H1 (cell line): Measurements from ENCODE around the gene ESR1. TPM values are rescaled to one million over a fixed set of nuclear protein-coding genes. Genes with fewer than 3 reads are reported as not detected.

Experiments used
- CTCF ChIA-PET: fragments of 300-600 bp; sonication (Branson Sonifier 250); formaldehyde crosslinking; loops from one replicate; lab custom pipeline; 2021; ENCODE audit not compliant: partially characterized antibody; lab: Charles Lee
- POLR2A ChIA-PET: fragments of 300-600 bp; sonication (Branson Sonifier 250); formaldehyde crosslinking; loops from one replicate; lab custom pipeline; 2021; ENCODE audit warnings: inconsistent platforms; ENCODE audit not compliant: partially characterized antibody; lab: Charles Lee
- DNase-seq, 2 experiments: peaks; one replicate each; pipeline versions ENCODE4 v3.0.0 to v3.0.0-alpha.2; 2010 to 2022; ENCODE audit warnings: low spot score in 2 of 2, low read depth in 1 of 2, mixed read lengths in 1 of 2
- FAIRE-seq: peaks from 2 replicates; lab custom pipeline; 2011; peaks lifted over from hg19 to GRCh38; lab: Jason Lieb, UNC
- H2AFZ ChIP-seq: 2 replicates; pipeline ENCODE4 v1.8.1; 2012; ENCODE audit warnings: low read length, inconsistent platforms
- H2AK5ac ChIP-seq: 2 replicates; pipeline ENCODE4 v1.6.1; 2013; ENCODE audit warnings: low read depth, low read length
- H2BK120ac ChIP-seq: replicated peaks from 2 replicates; pipeline ENCODE3; 2013; ENCODE audit warnings: low read depth, low read length, inconsistent platforms
- H2BK12ac ChIP-seq: 2 replicates; pipeline ENCODE4 v1.6.1; 2013; ENCODE audit warnings: low read depth, low read length
- H2BK15ac ChIP-seq: 2 replicates; pipeline ENCODE4 v1.6.1; 2013; ENCODE audit warnings: low read length
- H2BK20ac ChIP-seq: 2 replicates; pipeline ENCODE4 v1.6.1; 2013; ENCODE audit warnings: low read length
- H2BK5ac ChIP-seq: 2 replicates; pipeline ENCODE4 v1.6.1; 2013; ENCODE audit warnings: low read depth, low read length
- H3K14ac ChIP-seq: 2 replicates; pipeline ENCODE4 v1.6.1; 2013; ENCODE audit warnings: inconsistent platforms; ENCODE audit not compliant: insufficient read length
- H3K18ac ChIP-seq: 2 replicates; pipeline ENCODE4 v1.6.1; 2013; ENCODE audit warnings: low read length; ENCODE audit errors: extremely low read depth
- H3K23ac ChIP-seq: 2 replicates; pipeline ENCODE4 v1.6.1; 2013; ENCODE audit warnings: inconsistent platforms; ENCODE audit not compliant: insufficient read length
- H3K23me2 ChIP-seq: 2 replicates; pipeline ENCODE4 v1.6.1; 2013; ENCODE audit warnings: low read depth, low read length
- H3K27ac ChIP-seq: 2 replicates; pipeline ENCODE4 v1.6.1; 2011; ENCODE audit warnings: low read depth, low read length, inconsistent platforms
- H3K27me3 ChIP-seq, 4 experiments: replicated peaks in 1 of 4; 1 replicate in 1 of 4; 2 replicates in 3 of 4; pipeline versions ENCODE4 v1.6.1 to v1.8.1; 2011 to 2013; ENCODE audit warnings: low read length in 3 of 4, mild to moderate bottlenecking in 3 of 4, inconsistent platforms in 2 of 4, mixed read lengths in 2 of 4, moderate library complexity in 1 of 4; ENCODE audit not compliant: control insufficient read depth in 3 of 4, insufficient read depth in 3 of 4; ENCODE audit errors: extremely low read depth in 1 of 4
- H3K36me3 ChIP-seq, 4 experiments: 2 replicates each; pipeline versions ENCODE4 v1.6.1 to v1.8.1; 2011 to 2013; ENCODE audit warnings: mild to moderate bottlenecking in 4 of 4, low read length in 3 of 4, moderate library complexity in 2 of 4, control low read depth in 1 of 4, inconsistent platforms in 1 of 4; ENCODE audit not compliant: insufficient read depth in 4 of 4, control insufficient read depth in 2 of 4
- H3K4ac ChIP-seq: replicated peaks from 2 replicates; pipeline ENCODE3; 2013; ENCODE audit warnings: low read length, low read depth, mixed read lengths, inconsistent platforms; ENCODE audit not compliant: insufficient read length
- H3K4me1 ChIP-seq, 4 experiments: replicated peaks in 1 of 4; 1 replicate in 1 of 4; 2 replicates in 3 of 4; pipeline versions ENCODE4 v1.6.1 to v1.8.1; 2011 to 2013; ENCODE audit warnings: low read length in 3 of 4, inconsistent platforms in 2 of 4, mixed read lengths in 1 of 4; ENCODE audit not compliant: insufficient read depth in 4 of 4, control insufficient read depth in 3 of 4
- H3K4me2 ChIP-seq, 2 experiments: 2 replicates each; pipeline versions ENCODE4 v1.6.1 to v1.8.1; 2011 to 2013; ENCODE audit warnings: low read depth in 2 of 2, low read length in 2 of 2, control low read depth in 1 of 2, inconsistent platforms in 1 of 2, mild to moderate bottlenecking in 1 of 2; ENCODE audit not compliant: insufficient read depth in 1 of 2
- H3K4me3 ChIP-seq, 4 experiments: fragments of 200-600, 300-600 bp in 1 of 4; sonication (generic), shearing (Covaris generic), sonication (Bioruptor Twin) in 1 of 4; 2 replicates each; pipeline versions ENCODE4 v1.5.1 to v1.8.1; 2011 to 2016; ENCODE audit warnings: low read length in 4 of 4, low read depth in 3 of 4, control low read depth in 2 of 4, inconsistent platforms in 2 of 4, mild to moderate bottlenecking in 2 of 4, mixed read lengths in 1 of 4, moderate library complexity in 1 of 4; ENCODE audit not compliant: insufficient read depth in 2 of 4; ENCODE audit errors: extremely low read depth in 1 of 4
- H3K56ac ChIP-seq: replicated peaks from 2 replicates; pipeline ENCODE3; 2013; ENCODE audit warnings: low read depth, mild to moderate bottlenecking, mixed read lengths, low read length, inconsistent platforms; ENCODE audit not compliant: insufficient read length
- H3K79me1 ChIP-seq: 2 replicates; pipeline ENCODE4 v1.6.1; 2013; ENCODE audit warnings: low read depth, low read length, control low read depth
- H3K79me2 ChIP-seq, 2 experiments: 2 replicates each; pipeline versions ENCODE4 v1.6.1 to v1.8.1; 2012 to 2013; ENCODE audit warnings: low read length in 2 of 2, mild to moderate bottlenecking in 2 of 2, inconsistent platforms in 1 of 2; ENCODE audit not compliant: insufficient read depth in 2 of 2, control insufficient read depth in 1 of 2
- H3K9ac ChIP-seq, 4 experiments: replicated peaks in 1 of 4; 1 replicate in 1 of 4; 2 replicates in 3 of 4; pipeline versions ENCODE4 v1.6.1 to v1.8.1; 2011 to 2013; ENCODE audit warnings: low read depth in 3 of 4, low read length in 3 of 4, control low read depth in 2 of 4, mild to moderate bottlenecking in 2 of 4, moderate library complexity in 2 of 4, inconsistent platforms in 1 of 4; ENCODE audit errors: extremely low read depth in 1 of 4
- H3K9me3 ChIP-seq, 2 experiments: 2 replicates each; pipeline versions ENCODE4 v1.6.1 to v1.8.1; 2012 to 2013; ENCODE audit warnings: mild to moderate bottlenecking in 2 of 2, moderate library complexity in 2 of 2, control low read depth in 1 of 2, inconsistent platforms in 1 of 2, low read depth in 1 of 2, low read length in 1 of 2, mixed read lengths in 1 of 2; ENCODE audit not compliant: insufficient read depth in 2 of 2
- H4K20me1 ChIP-seq, 2 experiments: replicated peaks in 1 of 2; 2 replicates each; pipeline versions ENCODE3 to v1.8.1; 2011 to 2013; ENCODE audit warnings: inconsistent platforms in 2 of 2, low read length in 2 of 2, mild to moderate bottlenecking in 1 of 2; ENCODE audit not compliant: insufficient read depth in 2 of 2, control insufficient read depth in 1 of 2
- H4K5ac ChIP-seq: 2 replicates; pipeline ENCODE4 v1.6.1; 2013; ENCODE audit warnings: low read length, low read depth, mixed read lengths, inconsistent platforms; ENCODE audit not compliant: insufficient read length
- H4K8ac ChIP-seq: 2 replicates; pipeline ENCODE4 v1.8.0; 2013; ENCODE audit warnings: mild to moderate bottlenecking, moderate library complexity, low read length, inconsistent platforms; ENCODE audit not compliant: insufficient read depth; ENCODE audit errors: extremely low read depth
- H4K91ac ChIP-seq: replicated peaks from 2 replicates; pipeline ENCODE3; 2013; ENCODE audit warnings: low read length, mixed read lengths, inconsistent platforms; ENCODE audit not compliant: insufficient read length
- CHD7 ChIP-seq: fragments of 300-600 bp; sonication (generic); IDR thresholded peaks from 2 replicates; pipeline ENCODE4 v1.7.1; 2012; ENCODE audit warnings: low read length, moderate library complexity, mild to moderate bottlenecking, inconsistent platforms; ENCODE audit not compliant: insufficient replicate concordance
- WGBS, 2 experiments: shearing (Covaris generic) in 1 of 2; methylation state at CpG; one replicate each; pipeline versions ENCODE4 v1.1.6 to v1.1.7; 2013 to 2015; ENCODE audit warnings: low lambda C conversion rate in 2 of 2, mixed read lengths in 2 of 2, inconsistent platforms in 1 of 2, low coverage in 1 of 2, missing lambda C conversion rate in 1 of 2; ENCODE audit not compliant: insufficient replicate concordance in 2 of 2, insufficient coverage in 1 of 2, insufficient read length in 1 of 2; ENCODE audit errors: extremely low coverage in 1 of 2, missing lambda C conversion rate in 1 of 2; 5-methylcytosine and 5-hydroxymethylcytosine counted together
- polyA plus RNA-seq, 7 experiments: library from polyadenylated mRNA; depleted of rRNA in 3 of 7; stranded (reverse) in 5 of 7; unstranded in 2 of 7; fragments of >200 nt in 5 of 7; fragments of 200-250 nt in 2 of 7; gene quantifications; 1 replicate in 5 of 7; 2 replicates in 1 of 7; 4 replicates in 1 of 7; pipeline versions ENCODE4 v1.2.1 to v1.2.3, GENCODE V29; 2011 to 2013; ENCODE audit warnings: missing spikeins in 2 of 7, mixed read lengths in 2 of 7
- total RNA-seq: library from RNA; stranded (reverse); fragmentation: NEBNext Ultra II Directional; extraction: Animal tissue kit (Norgen Biotek cat#: 25700); gene quantifications from 2 replicates; pipeline ENCODE4 v1.2.1, GENCODE V29; 2021

ESR1 gene
- total and polyA plus RNA-seq, 2 of the 8 experiments (the other 6 are each of a cell fraction or from before 2014, with no cell fraction given), result 0.03 to 0.17 TPM

GRCh38 chr6:151869345-151869744 is 61.9 kb downstream of the ESR1 start:
- Histone ChIP-seq H4K5ac (no peak overlapping the region), H2BK5ac (no peak overlapping the region), H2BK12ac (no peak overlapping the region), H2BK15ac (no peak overlapping the region), H4K20me1 (no peaks in the 10 kb centered on the region), H3K36me3 (no peaks in the 10 kb centered on the region), H3K18ac (no peak overlapping the region), H2AFZ (no peak overlapping the region), H3K27me3 (no peaks in the 10 kb centered on the region), H4K91ac (no peak overlapping the region), H3K79me1 (no peaks in the 10 kb centered on the region), H3K9ac (no peak overlapping the region), H4K8ac (no peak overlapping the region), H3K56ac (no peak overlapping the region), H3K4me2 (no peak overlapping the region), H3K79me2 (no peaks in the 10 kb centered on the region), H2BK20ac (no peak overlapping the region), H3K4ac (no peak overlapping the region), H3K4me3 (no peak overlapping the region), H2AK5ac (no peak overlapping the region), H2BK120ac (no peak overlapping the region), H3K23ac (no peak overlapping the region), H3K27ac (no peak overlapping the region), H3K14ac (no peak overlapping the region), H3K4me1 (no peaks in the 10 kb centered on the region), H3K9me3 (no peaks in the 10 kb centered on the region), H3K23me2 (no peaks in the 10 kb centered on the region)
- no peak for FAIRE-seq
- DNase-seq, result no peak
- CTCF ChIA-PET, result no interaction called here
- WGBS, 2 experiments, result 86% methylated on average over 1 of the region's 1 CpG; no CpG with 5 or more reads in 1 of the 2 experiments
- POLR2A ChIA-PET, result no interaction called here
- no peak for TF ChIP-seq CHD7
